Thymus (tissue), 11 donors: ENCODE data around the gene FNIP2. TPM values are rescaled to one million over a fixed set of nuclear protein-coding genes. Genes with fewer than 3 reads are reported as not detected.

Experiments
- DNase-seq, 9 donors: peaks; one replicate each; pipeline ENCODE4 v3.0.0-alpha.2; 2013; ENCODE audit warnings: low spot score in 9 of 9, low read depth in 6 of 9, missing footprints in 1 of 9
- H3K27ac ChIP-seq, 2 donors: one replicate each; pipeline ENCODE4 v1.5.1; 2013; ENCODE audit warnings: control low read depth in 1 of 2, low read depth in 1 of 2, low read length in 1 of 2, mild to moderate bottlenecking in 1 of 2, moderate library complexity in 1 of 2
- H3K27me3 ChIP-seq, 2 donors: one replicate each; pipeline ENCODE4 v1.5.1; 2013; ENCODE audit warnings: low read length in 1 of 2; ENCODE audit not compliant: control insufficient read depth in 2 of 2, insufficient read depth in 1 of 2
- H3K36me3 ChIP-seq, 2 donors: one replicate each; pipeline ENCODE4 v1.5.1; 2013; ENCODE audit warnings: low read length in 1 of 2, mild to moderate bottlenecking in 1 of 2, moderate library complexity in 1 of 2; ENCODE audit not compliant: control insufficient read depth in 2 of 2, insufficient read depth in 2 of 2
- H3K4me1 ChIP-seq, 2 donors: one replicate each; pipeline ENCODE4 v1.5.1; 2013; ENCODE audit warnings: low read length in 2 of 2; ENCODE audit not compliant: control insufficient read depth in 2 of 2, insufficient read depth in 2 of 2
- H3K4me3 ChIP-seq, 2 donors: one replicate each; pipeline ENCODE4 v1.5.1; 2013; ENCODE audit warnings: low read length in 2 of 2, control low read depth in 1 of 2, mild to moderate bottlenecking in 1 of 2
- H3K9me3 ChIP-seq, 2 donors: one replicate each; pipeline ENCODE4 v1.5.1; 2013; ENCODE audit warnings: low read length in 1 of 2, mild to moderate bottlenecking in 1 of 2; ENCODE audit not compliant: control insufficient read depth in 2 of 2, insufficient read depth in 1 of 2
- WGBS: extraction: QIAGEN DNeasy Blood & Tissue Kit; methylation state at CpG from one replicate; pipeline ENCODE4 v1.1.7; 2013; 5-methylcytosine and 5-hydroxymethylcytosine counted together
- polyA plus RNA-seq: library from polyadenylated mRNA; stranded (reverse); fragments of 200-250 nt; gene quantifications from one replicate; pipeline ENCODE4 v1.2.3, GENCODE V29; 2013
- total RNA-seq: library from RNA; stranded (reverse); fragments of 120-200 nt; gene quantifications from one replicate; pipeline ENCODE4 v1.2.4, GENCODE V29; 2013
- donor health status: healthy.

Gene FNIP2
- total and polyA plus RNA-seq, 2 donors: 11.8 to 12.6 TPM

GRCh38 chr4:158849681-158850080 is 80.9 kb downstream of the FNIP2 start:
- Histone ChIP-seq H3K27ac (no peak overlapping the region), H3K9me3 (no peaks in the 10 kb centered on the region), H3K4me3 (no peak overlapping the region), H3K27me3 (no peaks in the 10 kb centered on the region), H3K36me3 (peaks cover 0 to 9% of the 10 kb centered on the region in 2 donors), H3K4me1 (no peaks in the 10 kb centered on the region)
- 91% methylated on average over 2 of the region's 2 CpGs for WGBS
- no peak for DNase-seq

GRCh38 chr4:158850371-158850770 is 81.5 kb downstream of the FNIP2 start:
- H3K4me3 ChIP-seq: no peak overlapping the region
- no peaks in the 10 kb centered on the region for H3K4me1 ChIP-seq
- peaks cover 0 to 9% of the 10 kb centered on the region in 2 donors for H3K36me3 ChIP-seq
- DNase-seq: no peak
- no peaks in the 10 kb centered on the region for H3K9me3 ChIP-seq
- no peaks in the 10 kb centered on the region for H3K27me3 ChIP-seq
- no peak overlapping the region for H3K27ac ChIP-seq

GRCh38 chr4:158850800-158851644 is 82.2 kb downstream of the FNIP2 start:
- no peaks in the 10 kb centered on the region for H3K9me3 ChIP-seq
- no peaks in the 10 kb centered on the region for H3K4me1 ChIP-seq
- DNase-seq: peak in 3 of 9 donors; percentile 34 to 59 (median 43)
- H3K27me3 ChIP-seq: no peaks in the 10 kb centered on the region
- H3K36me3 ChIP-seq: peaks cover 0 to 6% of the 10 kb centered on the region in 2 donors
- H3K27ac ChIP-seq: no peak overlapping the region
- WGBS: 81% methylated on average over 7 of the region's 7 CpGs
- no peak overlapping the region for H3K4me3 ChIP-seq

GRCh38 chr4:158854236-158854635 is 85.4 kb downstream of the FNIP2 start:
- Histone ChIP-seq H3K27ac (no peak overlapping the region), H3K36me3 (peaks cover 0 to 2% of the 10 kb centered on the region in 2 donors), H3K4me1 (no peaks in the 10 kb centered on the region), H3K27me3 (no peaks in the 10 kb centered on the region), H3K9me3 (no peaks in the 10 kb centered on the region), H3K4me3 (no peak overlapping the region)
- no peak for DNase-seq
- WGBS: 98% methylated on average over 6 of the region's 6 CpGs

GRCh38 chr4:158856852-158857251 is 88.0 kb downstream of the FNIP2 start:
- WGBS: 88% methylated on average over 2 of the region's 2 CpGs
- H3K9me3 ChIP-seq: no peaks in the 10 kb centered on the region
- no peaks in the 10 kb centered on the region for H3K4me1 ChIP-seq
- peak in 4 of 9 donors; percentile 18 to 49 (median 27) for DNase-seq
- H3K4me3 ChIP-seq: no peak overlapping the region
- no peaks in the 10 kb centered on the region for H3K27me3 ChIP-seq
- H3K36me3 ChIP-seq: peaks cover 2 to 19% of the 10 kb centered on the region in 2 donors
- no peak overlapping the region for H3K27ac ChIP-seq

GRCh38 chr4:158857951-158858350 is 89.1 kb downstream of the FNIP2 start:
- WGBS: 99% methylated on average over 1 of the region's 1 CpG
- Histone ChIP-seq H3K4me3 (no peak overlapping the region), H3K9me3 (no peaks in the 10 kb centered on the region), H3K36me3 (peaks cover 4 to 22% of the 10 kb centered on the region in 2 donors), H3K4me1 (no peaks in the 10 kb centered on the region), H3K27me3 (no peaks in the 10 kb centered on the region), H3K27ac (no peak overlapping the region)
- DNase-seq: no peak

- no peak overlapping the region for H3K27ac ChIP-seq
Observed at GRCh38 chr4:158858410-158859199, 89.8 kb downstream of the FNIP2 start.

GRCh38 chr4:158859661-158860060 is 90.8 kb downstream of the FNIP2 start:
- no peaks in the 10 kb centered on the region for H3K4me1 ChIP-seq
- H3K27me3 ChIP-seq: no peaks in the 10 kb centered on the region
- H3K9me3 ChIP-seq: no peaks in the 10 kb centered on the region
- H3K4me3 ChIP-seq: no peak overlapping the region
- no peak overlapping the region for H3K27ac ChIP-seq
- peaks cover 8 to 22% of the 10 kb centered on the region in 2 donors for H3K36me3 ChIP-seq
- 99% methylated on average over 4 of the region's 4 CpGs for WGBS
- DNase-seq: no peak

More at GRCh38 chr4:158858410-158859199, 89.8 kb downstream of the FNIP2 start:
- Histone ChIP-seq H3K4me1 (no peaks in the 10 kb centered on the region), H3K9me3 (no peaks in the 10 kb centered on the region), H3K27me3 (no peaks in the 10 kb centered on the region), H3K4me3 (no peak overlapping the region), H3K36me3 (peaks cover 8 to 22% of the 10 kb centered on the region in 2 donors)
- no peak for DNase-seq
- 98% methylated on average over 6 of the region's 6 CpGs for WGBS

- Histone ChIP-seq H3K9me3 (no peaks in the 10 kb centered on the region), H3K27ac (no peak overlapping the region), H3K36me3 (peaks cover 8 to 22% of the 10 kb centered on the region in 2 donors), H3K4me3 (no peak overlapping the region), H3K27me3 (no peaks in the 10 kb centered on the region), H3K4me1 (no peaks in the 10 kb centered on the region)
- no peak for DNase-seq
- 96% methylated on average over 5 of the region's 5 CpGs for WGBS
Observed at GRCh38 chr4:158860856-158861255, 92.0 kb downstream of the FNIP2 start.
